ENCODE data around the gene GPSM1. TPM values are rescaled to one million over a fixed set of nuclear protein-coding genes. Genes with fewer than 3 reads are reported as not detected.

The GPSM1 gene
- total RNA-seq, 1 donor from 2014 or later = 59.4 TPM

- Histone ChIP-seq H3K36me3 (ENCODE audit: insufficient read depth, low read length) (no peaks in the 10 kb centered on the region), H3K27me3 (ENCODE audit: insufficient read depth, low read length) (no peaks in the 10 kb centered on the region), H3K27ac (ENCODE audit: low read depth, low read length) (no peak overlapping the region), H2AFZ (ENCODE audit: low read depth, low read length) (no peak overlapping the region), H3K4me1 (ENCODE audit: insufficient read depth, low read length) (peaks cover 15% of the 10 kb centered on the region), H3K9me3 (ENCODE audit: insufficient read depth, low read depth, low read length) (no peaks in the 10 kb centered on the region), H4K20me1 (ENCODE audit: insufficient read depth, low read length) (peaks cover 26% of the 10 kb centered on the region), H3K9ac (ENCODE audit: low read length) (no peak overlapping the region), H3K79me2 (ENCODE audit: insufficient read depth, low read length) (no peaks in the 10 kb centered on the region), H3K4me2 (ENCODE audit: low read length) (peak overlapping the region; percentile 15), H3K4me3 (ENCODE audit: insufficient read depth, low read depth, low read length) (no peak overlapping the region)
- no peak for DNase-seq (ENCODE audit: low read depth)
- H3K4me3 Mint-ChIP-seq (ENCODE audit: unreplicated experiment) = no peak overlapping the region
- no peaks in the 10 kb centered on the region for H3K27me3 Mint-ChIP-seq (ENCODE audit: low read depth, unreplicated experiment)
- TF ChIP-seq EZH2 (IDR thresholded peaks at IDR 0.05; ENCODE audit: insufficient read depth, low read length) = no peak
- TF ChIP-seq, protein P1, sequence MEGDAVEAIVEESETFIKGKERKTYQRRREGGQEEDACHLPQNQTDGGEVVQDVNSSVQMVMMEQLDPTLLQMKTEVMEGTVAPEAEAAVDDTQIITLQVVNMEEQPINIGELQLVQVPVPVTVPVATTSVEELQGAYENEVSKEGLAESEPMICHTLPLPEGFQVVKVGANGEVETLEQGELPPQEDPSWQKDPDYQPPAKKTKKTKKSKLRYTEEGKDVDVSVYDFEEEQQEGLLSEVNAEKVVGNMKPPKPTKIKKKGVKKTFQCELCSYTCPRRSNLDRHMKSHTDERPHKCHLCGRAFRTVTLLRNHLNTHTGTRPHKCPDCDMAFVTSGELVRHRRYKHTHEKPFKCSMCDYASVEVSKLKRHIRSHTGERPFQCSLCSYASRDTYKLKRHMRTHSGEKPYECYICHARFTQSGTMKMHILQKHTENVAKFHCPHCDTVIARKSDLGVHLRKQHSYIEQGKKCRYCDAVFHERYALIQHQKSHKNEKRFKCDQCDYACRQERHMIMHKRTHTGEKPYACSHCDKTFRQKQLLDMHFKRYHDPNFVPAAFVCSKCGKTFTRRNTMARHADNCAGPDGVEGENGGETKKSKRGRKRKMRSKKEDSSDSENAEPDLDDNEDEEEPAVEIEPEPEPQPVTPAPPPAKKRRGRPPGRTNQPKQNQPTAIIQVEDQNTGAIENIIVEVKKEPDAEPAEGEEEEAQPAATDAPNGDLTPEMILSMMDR (IDR thresholded peaks at IDR 0.05; ENCODE audit: insufficient read depth, low read depth, low read length) = no peak
- FAIRE-seq = no peak
- peaks cover 7% of the 10 kb centered on the region for H3K4me1 Mint-ChIP-seq (ENCODE audit: low read depth, unreplicated experiment)
- H3K9me3 Mint-ChIP-seq (ENCODE audit: unreplicated experiment) = no peaks in the 10 kb centered on the region
- peak overlapping the region; percentile 86 for H3K27ac Mint-ChIP-seq (ENCODE audit: unreplicated experiment)
- H3K36me3 Mint-ChIP-seq (ENCODE audit: low read depth, unreplicated experiment) = no peaks in the 10 kb centered on the region
Measured at GRCh38 chr9:136355616-136356557, 28.5 kb downstream of the GPSM1 start.

- Histone ChIP-seq H3K9ac (ENCODE audit: low read length) (no peak overlapping the region), H4K20me1 (ENCODE audit: insufficient read depth, low read length) (peaks cover 29% of the 10 kb centered on the region), H2AFZ (ENCODE audit: low read depth, low read length) (no peak overlapping the region), H3K4me2 (ENCODE audit: low read length) (no peak overlapping the region), H3K27ac (ENCODE audit: low read depth, low read length) (no peak overlapping the region), H3K27me3 (ENCODE audit: insufficient read depth, low read length) (no peaks in the 10 kb centered on the region), H3K4me3 (ENCODE audit: insufficient read depth, low read depth, low read length) (no peak overlapping the region), H3K79me2 (ENCODE audit: insufficient read depth, low read length) (peaks cover 3% of the 10 kb centered on the region), H3K4me1 (ENCODE audit: insufficient read depth, low read length) (peaks cover 24% of the 10 kb centered on the region), H3K9me3 (ENCODE audit: insufficient read depth, low read depth, low read length) (no peaks in the 10 kb centered on the region), H3K36me3 (ENCODE audit: insufficient read depth, low read length) (no peaks in the 10 kb centered on the region)
- no peak for TF ChIP-seq EZH2 (IDR thresholded peaks at IDR 0.05; ENCODE audit: insufficient read depth, low read length)
- TF ChIP-seq, protein P1 (IDR thresholded peaks at IDR 0.05; ENCODE audit: insufficient read depth, low read depth, low read length) = no peak
- no peaks in the 10 kb centered on the region for H3K36me3 Mint-ChIP-seq (ENCODE audit: low read depth, unreplicated experiment)
- FAIRE-seq (no peak), DNase-seq (ENCODE audit: low read depth) (no peak)
- no peaks in the 10 kb centered on the region for H3K27me3 Mint-ChIP-seq (ENCODE audit: low read depth, unreplicated experiment)
- H3K27ac Mint-ChIP-seq (ENCODE audit: unreplicated experiment) = no peak overlapping the region
- no peak overlapping the region for H3K4me3 Mint-ChIP-seq (ENCODE audit: unreplicated experiment)
- H3K4me1 Mint-ChIP-seq (ENCODE audit: low read depth, unreplicated experiment) = peaks cover 7% of the 10 kb centered on the region
- no peaks in the 10 kb centered on the region for H3K9me3 Mint-ChIP-seq (ENCODE audit: unreplicated experiment)
Measured at GRCh38 chr9:136357202-136357725, 29.9 kb downstream of the GPSM1 start.
